ENCODE data around the gene ARL6IP4.

The ARL6IP4 gene

DNA sequence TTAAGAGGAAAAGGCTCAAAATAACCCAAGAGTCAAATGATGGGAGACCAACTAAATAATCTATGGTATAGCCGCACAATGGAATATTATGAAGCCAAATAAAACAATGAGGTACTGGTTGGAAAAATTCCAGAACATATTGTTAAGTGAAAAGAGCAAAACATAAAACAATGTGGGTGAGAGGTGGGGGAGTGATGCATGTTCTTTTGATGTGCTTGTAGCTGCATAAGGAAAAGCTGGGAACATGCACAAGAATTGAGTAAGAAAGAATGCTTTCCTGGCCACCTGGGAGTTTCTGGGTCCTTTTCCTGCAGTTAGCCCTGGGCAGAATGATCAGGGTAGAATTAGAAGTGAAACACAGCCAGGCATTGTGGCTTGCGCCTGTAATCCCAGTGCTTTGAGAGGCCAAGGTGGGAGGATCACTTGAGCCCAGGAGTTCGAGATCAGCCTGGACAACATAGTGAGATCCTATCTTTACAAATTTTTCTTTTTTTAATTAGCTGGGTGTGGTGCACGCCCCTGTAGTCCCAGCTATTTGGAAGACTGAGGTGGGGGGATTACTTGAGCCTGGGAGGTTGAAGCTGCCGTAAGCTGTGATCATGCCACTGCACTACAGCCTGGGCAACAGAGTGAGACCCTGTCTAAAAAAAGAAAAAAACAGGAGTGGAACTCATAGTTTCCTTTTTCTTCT, 22.1 kb upstream of the ARL6IP4 start:
- no peak for DNase-seq (ENCODE audit: low read depth)

GRCh38 chr12:122959566-122960192, 20.8 kb upstream of the ARL6IP4 start:
- no peak for DNase-seq (ENCODE audit: low read depth)

- no peak for DNase-seq (ENCODE audit: low read depth)
Measured at GRCh38 chr12:122960193-122960569, 20.3 kb upstream of the ARL6IP4 start.

GRCh38 chr12:122961531-122962329, 18.8 kb upstream of the ARL6IP4 start:
- no peak for DNase-seq (ENCODE audit: low read depth)

- DNase-seq (ENCODE audit: low read depth), result no peak
Measured at GRCh38 chr12:122963941-122964265, 16.6 kb upstream of the ARL6IP4 start.

DNA sequence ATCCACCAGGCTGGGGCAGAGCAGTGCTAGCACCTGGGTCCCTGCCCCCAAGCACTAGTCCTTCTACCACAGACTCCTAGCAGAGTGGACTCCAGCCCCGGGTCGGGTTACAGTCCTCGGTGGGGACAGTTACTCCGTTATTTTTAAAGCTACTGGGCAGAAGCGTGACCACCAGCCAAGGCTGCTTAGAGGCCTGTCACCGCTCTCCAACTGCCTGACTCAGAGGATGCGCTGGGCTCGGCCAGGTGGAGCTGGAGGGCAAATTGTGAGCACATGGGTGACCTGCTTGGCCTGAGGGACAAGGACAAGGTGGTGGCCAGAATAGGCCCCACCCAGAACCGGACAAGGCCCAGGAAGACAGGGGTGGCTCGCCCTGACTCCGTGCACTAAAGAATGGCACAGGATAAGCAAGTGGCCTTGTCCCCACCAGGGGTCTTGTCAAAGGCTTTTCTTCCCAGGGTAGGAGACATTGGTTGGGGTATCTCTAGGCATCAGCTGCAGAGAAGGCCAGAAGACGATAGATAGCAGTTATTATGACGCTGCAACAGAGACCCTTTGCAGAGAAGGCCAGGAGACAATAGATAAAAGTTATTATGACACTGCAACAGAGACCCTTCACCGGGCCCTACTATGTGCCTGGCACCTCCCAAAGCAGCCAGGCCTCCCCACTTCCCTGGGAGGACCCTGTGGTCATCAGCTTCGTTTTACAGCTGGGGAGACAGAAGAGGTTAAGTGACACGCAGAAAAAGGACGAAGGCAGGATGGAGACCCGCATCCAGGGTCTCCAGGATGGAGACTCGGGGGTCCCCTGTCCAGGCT, 15.8 kb upstream of the ARL6IP4 start:
- no peak for DNase-seq (ENCODE audit: low read depth)

DNA sequence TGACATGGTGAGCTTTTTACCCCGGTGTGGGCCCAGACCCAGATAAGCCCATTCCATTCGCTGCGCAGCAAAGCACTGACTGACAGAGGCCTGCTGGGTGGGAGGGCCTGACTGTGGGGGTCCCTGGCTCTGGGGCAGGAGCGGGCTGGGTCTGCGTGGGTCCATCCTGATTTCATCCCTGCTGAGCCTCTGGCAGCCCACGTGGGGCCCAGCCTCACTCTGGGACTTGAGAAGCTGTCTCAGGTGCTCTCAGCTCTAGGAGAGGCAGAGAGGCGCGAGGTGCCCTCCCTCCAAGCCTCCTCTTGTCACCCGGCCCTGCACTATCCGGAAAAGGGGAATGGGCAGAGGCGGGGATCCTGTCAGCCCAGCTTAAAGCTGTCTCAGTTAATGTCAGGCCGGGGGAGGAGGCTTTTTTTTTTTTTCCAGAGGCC, 15.1 kb upstream of the ARL6IP4 start:
- DNase-seq (ENCODE audit: low read depth), result no peak

DNA sequence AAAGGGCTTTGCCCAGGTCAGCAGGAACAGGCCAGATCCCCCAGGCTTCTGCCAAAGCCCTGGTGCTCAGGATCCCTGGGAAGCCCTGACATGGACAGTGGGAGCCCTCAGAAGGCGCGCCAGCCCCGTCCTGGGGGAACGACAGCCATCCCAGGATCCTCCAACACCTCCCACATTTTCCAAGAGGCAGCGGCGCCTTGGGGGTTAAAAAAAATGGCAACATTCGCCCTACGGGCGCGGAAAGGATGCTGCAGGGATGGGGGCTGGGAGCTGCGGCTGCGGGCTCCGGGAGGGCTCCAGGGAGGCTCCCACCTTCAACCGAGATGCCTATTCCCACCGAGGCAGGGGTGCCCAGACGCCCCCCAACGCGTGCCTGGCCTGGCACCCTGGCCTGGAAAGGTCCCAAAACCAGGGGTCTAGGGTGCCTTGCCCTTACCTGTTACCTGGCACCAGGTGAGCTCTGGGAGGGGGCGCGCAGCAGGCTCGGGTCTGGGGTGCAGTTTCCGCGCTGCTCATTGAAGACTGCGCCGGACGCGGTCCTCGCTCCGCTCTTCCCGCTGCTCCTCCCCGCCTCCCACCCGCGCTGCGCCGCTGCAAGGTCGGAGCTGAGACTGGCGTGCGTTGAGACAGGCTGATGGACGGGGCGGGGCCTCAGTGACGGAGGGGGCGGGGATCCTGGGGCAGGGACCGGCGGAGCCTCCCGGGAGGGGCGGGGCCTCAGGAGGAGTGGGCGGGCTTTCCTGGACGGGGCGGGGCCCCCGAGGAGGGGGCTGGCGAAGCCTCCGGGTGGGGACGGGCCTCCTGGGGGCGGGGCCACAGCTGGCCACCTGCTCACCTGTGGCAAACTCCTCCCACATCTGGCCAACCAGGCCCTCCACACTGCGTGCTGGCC, 14.4 kb upstream of the ARL6IP4 start, which contains the start of gene ABCB9:
ABCB9 (minus strand) TSS at position 613 of the 892 bp plus-strand sequence. CDS start 6,228 bp downstream, outside the sequence.
- peak; percentile 80 for DNase-seq (ENCODE audit: low read depth)

DNA sequence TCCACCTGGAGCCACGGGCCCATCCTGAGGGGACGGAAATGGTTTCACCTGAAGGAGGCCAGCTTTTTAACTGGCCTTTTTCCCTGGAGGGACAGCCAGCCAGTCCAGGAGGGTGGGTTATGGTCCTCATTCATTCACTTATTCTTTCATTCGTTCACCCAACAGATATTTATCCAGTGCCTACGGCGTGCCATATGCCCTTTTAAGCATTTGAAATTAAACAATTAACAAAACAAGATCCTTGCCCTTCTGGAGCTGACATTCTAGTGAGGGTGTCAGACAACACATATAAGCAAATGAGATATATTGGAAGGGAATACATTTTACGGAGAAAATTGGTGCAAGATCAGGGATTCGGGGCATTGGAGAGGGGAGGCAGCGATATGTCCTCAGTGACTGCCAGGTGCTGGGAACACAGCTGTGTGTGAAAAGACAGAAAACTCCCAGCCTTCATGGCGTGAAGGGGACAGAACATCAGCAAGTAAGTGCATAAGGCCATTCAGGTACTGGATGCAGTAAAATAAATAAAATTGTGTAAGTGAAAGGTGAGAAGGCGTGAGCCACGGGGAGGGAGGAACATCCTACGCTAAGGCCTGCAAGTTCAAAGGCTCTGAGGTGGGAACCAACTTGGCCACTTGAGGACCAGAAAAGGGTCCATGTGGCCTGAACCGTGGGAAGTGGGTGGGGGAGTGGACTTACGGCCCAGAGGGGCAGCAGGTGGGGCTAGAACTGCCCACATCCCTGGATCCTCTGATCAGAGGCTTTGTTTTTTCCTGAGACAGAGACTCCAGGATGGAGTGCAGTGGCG, 13.5 kb upstream of the ARL6IP4 start:
- DNase-seq (ENCODE audit: low read depth), result no peak

DNA sequence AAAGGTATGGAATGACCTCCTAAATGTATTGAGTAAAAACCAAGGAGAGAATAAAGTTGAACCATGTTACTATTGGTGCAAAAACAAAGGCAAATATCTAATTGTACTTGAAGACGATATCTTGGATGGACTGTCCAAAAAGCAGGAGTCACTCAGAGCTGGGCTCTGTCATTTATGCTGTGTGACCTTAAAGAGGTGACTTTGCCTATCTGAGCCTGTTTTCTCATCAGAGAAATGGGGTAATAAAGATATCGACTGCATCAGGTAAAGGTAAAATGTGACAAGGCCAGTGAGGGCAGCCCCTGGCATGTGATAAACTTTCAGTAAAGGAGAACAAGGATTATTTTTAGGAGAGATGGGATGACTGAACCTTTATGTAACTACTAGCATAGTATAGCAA, 12.4 kb upstream of the ARL6IP4 start:
- no peak for DNase-seq (ENCODE audit: low read depth)

- no peak for DNase-seq (ENCODE audit: low read depth)
Measured at GRCh38 chr12:122969676-122970075, 10.8 kb upstream of the ARL6IP4 start.

DNA sequence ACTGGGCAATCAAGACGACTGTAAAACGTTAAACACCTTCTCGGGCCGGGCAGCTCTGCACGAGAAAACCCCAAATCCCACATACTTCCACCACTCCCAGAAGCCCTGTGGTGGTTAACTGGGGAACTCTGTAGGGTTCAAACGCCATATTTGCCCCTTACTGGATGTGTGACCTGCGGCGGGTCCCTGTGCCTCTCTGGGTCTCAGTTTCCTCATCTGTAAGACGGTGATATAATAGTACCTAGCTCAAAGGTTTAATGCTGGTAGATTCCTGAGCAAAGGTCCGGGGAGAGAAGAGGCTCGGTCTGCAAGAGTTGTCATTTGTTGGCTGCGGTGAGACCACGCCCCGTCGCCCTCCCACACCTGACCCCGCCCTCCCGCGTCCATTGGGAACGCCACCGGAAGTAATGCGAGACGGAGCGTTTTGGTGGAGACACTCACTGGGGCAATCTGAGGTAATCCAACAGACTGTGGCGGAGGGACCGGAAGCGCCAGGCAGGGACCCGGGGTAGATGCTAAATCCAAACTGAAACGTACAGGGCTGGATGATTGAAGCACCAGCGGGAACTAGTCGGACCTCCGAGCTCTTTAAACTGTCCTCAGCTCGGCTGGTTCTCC, 6.1 kb upstream of the ARL6IP4 start:
- DNase-seq (ENCODE audit: low read depth), result peak; percentile 97

DNA sequence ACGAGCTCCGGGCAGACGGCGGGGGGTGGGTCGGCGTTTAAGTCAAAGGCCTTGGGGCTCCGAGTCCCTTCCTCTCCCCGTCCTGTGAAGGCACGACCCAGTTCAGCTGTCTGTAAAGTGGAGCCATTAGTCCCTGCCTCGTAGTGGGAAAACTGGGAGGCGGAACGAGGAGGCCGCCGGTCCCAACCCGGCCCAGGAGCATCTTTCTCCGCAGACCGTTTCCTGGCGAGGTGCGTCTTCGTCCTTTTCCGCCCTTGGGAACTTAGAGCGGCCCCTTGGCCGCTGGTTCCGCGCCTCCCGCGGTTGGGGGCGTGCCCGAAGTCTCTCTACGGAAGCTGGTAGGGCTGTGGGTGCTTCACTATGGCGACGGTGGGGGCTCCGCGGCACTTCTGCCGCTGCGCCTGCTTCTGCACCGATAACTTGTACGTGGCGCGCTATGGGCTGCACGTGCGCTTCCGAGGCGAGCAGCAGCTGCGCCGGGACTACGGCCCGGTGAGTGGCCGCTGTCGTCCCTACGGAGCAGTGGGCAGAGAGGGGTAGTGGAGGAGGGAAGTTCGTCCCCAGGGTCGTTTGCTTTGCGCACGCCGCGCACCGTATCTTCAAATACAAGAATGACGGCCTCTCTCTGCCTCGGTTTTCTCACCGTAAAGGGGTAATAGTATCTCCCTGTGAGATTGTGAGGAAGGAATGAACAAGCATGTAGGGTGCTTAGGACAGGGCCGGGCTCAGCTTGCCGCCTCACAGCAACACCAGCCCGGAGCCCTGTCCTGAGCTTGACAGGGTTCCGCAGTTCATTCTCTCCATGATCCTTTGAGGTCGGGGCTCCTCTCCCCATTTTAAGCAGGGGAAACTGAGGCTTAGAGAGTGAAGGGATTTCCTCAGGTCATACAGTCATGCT, 5.3 kb upstream of the ARL6IP4 start, which contains the start of gene OGFOD2:
OGFOD2 (plus strand) TSS at position 353 of the 898 bp plus-strand sequence; CDS start at position 361, 8 bp downstream.
- DNase-seq (ENCODE audit: low read depth), result peak; percentile 85

GRCh38 chr12:122975790-122976647, 4.5 kb upstream of the ARL6IP4 start:
- DNase-seq (ENCODE audit: low read depth), result no peak

DNA sequence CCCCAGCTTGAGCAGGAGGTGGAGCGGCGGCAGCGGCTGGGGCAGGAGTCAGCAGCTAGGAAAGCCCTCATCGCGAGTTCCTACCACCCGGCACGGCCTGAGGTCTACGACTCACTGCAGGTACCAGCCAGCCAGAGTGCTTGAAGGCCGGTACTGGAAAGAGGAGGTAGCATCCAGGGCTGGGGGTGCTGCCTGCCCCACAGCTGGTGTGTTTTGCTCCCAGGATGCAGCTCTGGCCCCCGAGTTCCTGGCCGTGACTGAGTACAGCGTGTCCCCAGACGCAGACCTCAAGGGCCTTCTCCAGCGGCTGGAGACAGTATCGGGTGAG, 3.9 kb upstream of the ARL6IP4 start:
- DNase-seq (ENCODE audit: low read depth), result no peak

DNA sequence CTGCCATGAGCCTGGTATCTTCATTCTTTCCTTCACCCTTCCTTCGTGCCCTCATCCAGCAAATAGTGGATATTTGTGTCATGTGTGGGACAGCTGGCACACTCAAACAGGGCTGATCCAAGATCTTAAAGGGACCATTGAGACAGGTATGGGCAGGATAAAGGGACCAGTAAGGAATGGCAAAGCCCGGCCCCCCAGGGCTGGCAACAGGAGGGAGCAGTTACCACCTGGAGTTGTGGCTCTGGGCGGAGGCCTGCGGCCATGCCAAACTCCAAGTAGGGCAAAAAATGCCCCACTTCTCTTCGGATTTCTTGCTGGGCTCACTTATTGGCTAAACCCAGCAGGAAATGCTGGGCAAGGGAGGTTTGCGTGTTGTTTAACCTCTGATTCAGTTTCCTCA, 3.3 kb upstream of the ARL6IP4 start:
- DNase-seq (ENCODE audit: low read depth), result no peak

DNA sequence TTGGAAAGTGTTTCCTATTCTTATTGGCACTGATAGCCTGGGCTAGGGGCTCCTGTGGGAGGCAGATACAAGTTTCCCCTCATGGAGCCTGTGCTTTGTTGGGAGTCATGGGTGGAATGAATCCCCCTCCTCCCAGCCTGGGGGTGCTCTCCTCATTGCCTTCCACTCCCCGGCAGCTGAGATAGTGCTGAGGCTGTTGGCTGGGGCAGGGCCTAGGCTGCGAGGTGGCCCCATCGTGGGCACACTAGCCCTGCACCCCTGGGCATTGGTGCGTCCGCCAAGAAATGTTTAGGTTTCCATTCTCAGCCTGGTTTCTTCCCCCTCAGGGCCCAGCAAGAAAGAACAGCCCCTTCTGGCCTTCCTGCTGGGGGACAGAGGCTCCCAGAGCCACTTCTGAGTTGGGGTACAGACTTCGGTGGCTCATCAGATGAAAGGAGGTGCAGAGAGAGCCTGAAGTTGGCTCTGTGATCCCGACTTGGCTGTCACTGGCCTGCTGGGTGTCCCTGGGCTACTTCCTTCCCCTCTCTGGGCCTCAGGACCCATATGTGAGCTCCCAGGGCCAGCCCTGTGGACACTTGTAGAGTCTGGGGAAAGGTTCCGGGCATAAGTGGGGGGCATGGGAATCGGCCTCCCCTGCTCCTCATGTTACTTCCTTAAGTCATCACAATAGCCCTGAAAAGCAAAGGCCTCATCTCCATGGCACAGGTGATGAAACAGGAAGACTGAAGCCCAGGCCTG, 2.7 kb upstream of the ARL6IP4 start:
- no peak for DNase-seq (ENCODE audit: low read depth)
